HG03460 (cell line): Measurements from ENCODE around the gene CNTN5.

Experiments
- ATAC-seq: cut with Tn5 transposase; IDR thresholded peaks from one replicate; pipeline ENCODE4 v1.9.1; 2021; ENCODE audit not compliant: unreplicated experiment

Gene CNTN5

GRCh38 chr11:99887481-99887880 is 866.7 kb downstream of the CNTN5 start:
- ATAC-seq, result no peak

GRCh38 chr11:99893811-99894210 is 873.1 kb downstream of the CNTN5 start:
- ATAC-seq, result no peak

- no peak for ATAC-seq
Observed at GRCh38 chr11:99901175-99901574, 880.4 kb downstream of the CNTN5 start.

- ATAC-seq, result no peak
Observed at GRCh38 chr11:99911116-99911515, 890.4 kb downstream of the CNTN5 start.

GRCh38 chr11:99916078-99916477 is 895.3 kb downstream of the CNTN5 start:
- ATAC-seq, result no peak

- ATAC-seq, result no peak
Observed at GRCh38 chr11:99918761-99919160, 898.0 kb downstream of the CNTN5 start.

GRCh38 chr11:99920956-99921355 is 900.2 kb downstream of the CNTN5 start:
- ATAC-seq, result no peak

GRCh38 chr11:99925968-99926367 is 905.2 kb downstream of the CNTN5 start:
- no peak for ATAC-seq

GRCh38 chr11:99932684-99933083 is 911.9 kb downstream of the CNTN5 start:
- ATAC-seq, result no peak

- no peak for ATAC-seq
Observed at GRCh38 chr11:99934008-99934407, 913.3 kb downstream of the CNTN5 start.

GRCh38 chr11:99937330-99937729 is 916.6 kb downstream of the CNTN5 start:
- ATAC-seq, result no peak

- ATAC-seq, result no peak
Observed at GRCh38 chr11:99952816-99953215, 932.1 kb downstream of the CNTN5 start.

GRCh38 chr11:99960536-99960935 is 939.8 kb downstream of the CNTN5 start:
- ATAC-seq, result no peak

GRCh38 chr11:99968336-99968735 is 947.6 kb downstream of the CNTN5 start:
- ATAC-seq, result no peak

- ATAC-seq, result no peak
Observed at GRCh38 chr11:99973993-99974392, 953.2 kb downstream of the CNTN5 start.

GRCh38 chr11:99979042-99979441 is 958.3 kb downstream of the CNTN5 start:
- ATAC-seq, result no peak

GRCh38 chr11:99987821-99988470 is 967.2 kb downstream of the CNTN5 start:
- no peak for ATAC-seq

- no peak for ATAC-seq
Observed at GRCh38 chr11:99988471-99988837, 967.7 kb downstream of the CNTN5 start.

- no peak for ATAC-seq
Observed at GRCh38 chr11:100003985-100004384, 983.2 kb downstream of the CNTN5 start.

GRCh38 chr11:100004541-100004940 is 983.8 kb downstream of the CNTN5 start:
- ATAC-seq, result no peak

GRCh38 chr11:100008417-100008816 is 987.7 kb downstream of the CNTN5 start:
- ATAC-seq, result no peak

GRCh38 chr11:100009728-100010127 is 989.0 kb downstream of the CNTN5 start:
- ATAC-seq, result no peak

- no peak for ATAC-seq
Observed at GRCh38 chr11:100010393-100010792, 989.6 kb downstream of the CNTN5 start.
